ENCODE data around the gene PRRC2A.

Gene PRRC2A

DNA sequence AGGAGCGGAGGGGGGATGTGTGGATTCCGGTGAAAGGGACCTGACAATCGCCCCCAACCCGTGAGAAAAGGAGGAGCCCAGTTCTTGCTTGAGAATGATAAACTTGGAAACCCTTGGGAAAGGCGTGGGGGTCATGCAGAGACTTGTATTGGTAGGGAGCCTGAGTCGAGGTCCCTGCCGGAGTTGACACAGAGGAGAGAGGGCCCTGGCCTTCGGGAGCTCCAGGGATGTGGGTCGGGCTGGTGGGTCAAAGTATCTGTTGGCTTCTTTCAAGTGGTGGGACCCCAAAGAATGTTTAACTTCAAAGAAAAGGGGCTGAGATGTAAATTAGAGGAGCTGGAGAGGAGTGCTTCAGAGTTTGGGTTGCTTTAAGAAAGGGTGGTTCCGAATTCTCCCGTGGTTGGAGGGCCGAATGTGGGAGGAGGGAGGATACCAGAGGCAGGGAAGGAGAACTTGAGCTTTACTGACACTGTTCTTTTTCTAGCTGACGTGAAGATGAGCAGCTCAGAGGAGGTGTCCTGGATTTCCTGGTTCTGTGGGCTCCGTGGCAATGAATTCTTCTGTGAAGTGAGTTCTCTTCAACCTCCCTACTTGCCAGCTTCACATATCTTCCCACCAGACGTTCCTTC lies 45.9 kb downstream of the PRRC2A start:
- no peak for DNase-seq (ENCODE audit: low spot score)

DNA sequence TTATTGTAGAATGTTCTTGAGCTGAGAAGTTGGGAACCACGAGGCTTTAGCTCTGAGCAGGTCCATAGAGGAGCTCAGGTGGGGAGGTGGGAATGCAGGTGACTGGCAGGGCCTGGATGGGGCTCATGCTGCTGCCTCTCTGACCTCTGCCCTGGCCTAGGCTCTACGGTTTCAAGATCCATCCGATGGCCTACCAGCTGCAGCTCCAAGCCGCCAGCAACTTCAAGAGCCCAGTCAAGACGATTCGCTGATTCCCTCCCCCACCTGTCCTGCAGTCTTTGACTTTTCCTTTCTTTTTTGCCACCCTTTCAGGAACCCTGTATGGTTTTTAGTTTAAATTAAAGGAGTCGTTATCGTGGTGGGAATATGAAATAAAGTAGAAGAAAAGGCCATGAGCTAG lies 49.2 kb downstream of the PRRC2A start, which contains the start of gene LY6G5B:
Gene LY6G5B (plus strand): TSS at position 301 of the 400 bp plus-strand sequence. CDS start 975 bp downstream, outside the sequence.
- no peak for DNase-seq (ENCODE audit: low spot score)

DNA sequence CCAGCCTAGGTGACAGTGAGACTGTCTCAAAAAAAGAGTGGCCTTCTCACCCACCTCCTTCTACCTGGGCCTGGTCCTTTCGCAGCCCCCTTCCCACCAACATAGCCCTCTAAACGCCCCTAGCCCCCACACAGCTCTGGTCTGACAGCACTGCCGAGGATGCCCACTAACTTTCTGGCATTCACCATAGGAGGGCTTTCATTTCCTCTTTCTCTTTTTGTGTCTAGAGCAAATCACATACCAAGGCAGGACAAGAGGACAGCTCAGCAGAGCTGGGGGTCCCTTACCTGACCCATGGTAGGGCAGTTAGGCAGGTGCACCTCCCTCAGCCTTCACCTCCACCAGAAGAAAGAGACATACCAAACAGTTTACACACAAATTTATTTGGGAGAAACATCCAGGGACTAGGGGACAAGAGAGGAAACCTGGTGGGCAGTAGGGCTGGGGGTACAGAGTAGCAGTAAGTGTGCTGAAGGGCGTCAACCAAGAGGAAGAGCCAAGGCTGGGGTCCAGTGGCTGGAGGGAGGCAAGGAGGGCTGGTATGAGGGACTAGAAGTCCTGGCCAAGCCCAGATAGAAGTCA lies 55.9 kb downstream of the PRRC2A start:
- no peak for DNase-seq (ENCODE audit: low spot score)

DNA sequence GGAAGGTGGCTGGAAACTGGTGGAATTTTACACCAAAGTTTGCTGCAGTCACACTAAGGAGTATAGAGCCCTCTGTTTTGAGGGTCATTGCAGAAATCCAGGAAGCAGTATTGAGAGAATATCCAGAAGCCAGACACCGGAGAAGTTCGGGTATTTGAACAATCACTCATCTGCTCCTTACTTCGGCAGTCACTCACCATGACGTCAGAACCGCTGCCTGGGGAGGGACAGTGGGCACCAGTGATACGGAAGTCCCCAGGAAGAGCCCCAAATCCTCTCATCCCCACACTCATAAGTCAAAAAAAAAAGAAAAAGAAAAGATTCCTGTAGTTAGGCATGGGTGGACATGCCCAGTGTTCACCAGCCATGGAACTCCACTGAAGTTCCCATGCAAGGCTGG lies 56.4 kb downstream of the PRRC2A start:
- no peak for DNase-seq (ENCODE audit: low spot score)

DNA sequence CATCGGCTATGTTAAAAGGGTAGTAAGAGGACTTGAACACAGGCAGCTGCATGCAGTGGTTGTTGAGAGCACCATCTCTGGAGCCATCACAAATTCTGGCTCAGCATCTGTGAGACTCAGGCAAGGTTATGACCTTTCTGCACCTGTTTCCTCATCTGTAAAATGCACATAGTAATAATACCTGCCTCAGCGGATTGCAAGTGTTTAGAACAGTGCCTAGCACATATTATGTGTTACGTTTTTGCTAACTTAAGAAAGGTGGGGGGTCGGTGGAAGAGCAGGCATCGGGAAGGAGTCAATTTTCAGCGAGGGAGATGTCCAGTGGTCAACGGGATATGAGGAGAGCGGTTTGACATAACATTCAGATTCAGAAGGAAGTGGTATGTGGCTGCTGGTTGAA lies 57.4 kb downstream of the PRRC2A start:
- DNase-seq (ENCODE audit: low spot score) = no peak

DNA sequence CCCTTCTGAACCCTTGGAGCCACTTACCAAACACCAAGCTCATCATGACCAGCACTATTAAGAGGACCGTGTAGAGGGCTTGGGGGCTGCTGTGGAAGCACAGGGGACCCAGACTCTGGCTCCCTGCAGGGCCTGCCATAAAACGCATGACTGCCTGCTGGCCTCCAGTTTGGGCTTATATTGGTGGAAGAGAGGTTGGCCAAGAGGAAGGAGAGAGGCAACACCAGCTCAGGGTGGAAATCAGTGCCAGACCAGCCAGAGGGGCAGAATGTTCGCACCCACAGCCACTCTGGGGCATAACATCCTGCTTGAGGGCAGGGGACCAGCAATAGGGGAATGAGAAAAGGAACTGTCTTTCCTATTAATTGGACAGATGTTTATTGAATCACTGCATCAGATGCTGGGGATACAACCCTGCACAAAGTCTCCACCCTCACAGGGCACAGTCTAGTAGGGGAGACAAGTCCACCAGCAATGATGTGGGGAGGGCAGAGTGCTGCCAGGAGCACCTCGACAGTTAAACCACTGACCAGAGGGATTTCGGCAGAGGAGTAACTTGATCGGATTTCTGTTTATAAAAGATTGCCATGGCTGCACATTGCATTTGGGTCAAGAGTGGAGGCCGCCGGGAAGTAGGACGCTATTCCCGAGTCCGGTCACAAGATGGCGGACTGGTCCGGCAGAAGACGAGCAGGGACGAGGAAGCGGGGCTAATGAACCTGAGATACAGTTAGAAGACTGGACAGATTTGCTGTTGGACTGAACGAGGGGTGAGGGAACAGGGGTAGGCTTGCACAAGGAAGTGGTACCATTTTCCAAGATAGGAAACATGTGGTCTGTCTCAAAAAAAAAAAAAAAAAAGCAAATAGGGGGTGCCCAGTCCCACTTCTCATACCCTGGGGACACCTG lies 60.0 kb downstream of the PRRC2A start, which contains the start of gene LY6G5C:
Gene LY6G5C (minus strand): TSS at position 842 of the 909 bp plus-strand sequence. CDS start 694 bp downstream, at position 148.
- peak; percentile 63 for DNase-seq (ENCODE audit: low spot score)

DNA sequence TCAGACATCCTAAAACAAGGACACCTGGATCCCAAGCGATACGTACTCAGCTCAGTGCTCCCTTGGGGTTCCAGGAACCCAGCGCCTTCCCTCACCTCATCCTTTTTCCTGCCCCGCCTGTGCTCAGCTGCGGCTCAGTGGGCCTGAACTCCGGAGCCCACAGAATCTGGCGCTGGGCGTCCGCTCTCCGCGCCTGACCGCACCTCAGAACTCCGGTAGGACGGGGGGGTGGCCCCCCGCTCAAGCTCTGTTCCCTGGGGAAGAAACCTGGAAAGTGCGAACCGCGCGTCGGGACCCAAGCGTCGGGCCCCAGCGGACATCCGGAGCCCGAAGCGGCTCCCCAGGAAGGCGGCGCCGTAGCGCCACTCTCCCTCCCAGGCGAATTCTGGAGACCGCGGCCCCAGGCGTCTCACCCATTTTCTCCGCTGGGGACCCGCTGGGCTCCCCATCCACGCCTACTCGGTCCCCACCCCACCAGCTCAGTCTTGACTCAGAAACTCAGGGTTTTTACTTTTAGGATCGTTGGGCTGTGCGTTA lies 60.7 kb downstream of the PRRC2A start:
- DNase-seq (ENCODE audit: low spot score) = peak; percentile 39

DNA sequence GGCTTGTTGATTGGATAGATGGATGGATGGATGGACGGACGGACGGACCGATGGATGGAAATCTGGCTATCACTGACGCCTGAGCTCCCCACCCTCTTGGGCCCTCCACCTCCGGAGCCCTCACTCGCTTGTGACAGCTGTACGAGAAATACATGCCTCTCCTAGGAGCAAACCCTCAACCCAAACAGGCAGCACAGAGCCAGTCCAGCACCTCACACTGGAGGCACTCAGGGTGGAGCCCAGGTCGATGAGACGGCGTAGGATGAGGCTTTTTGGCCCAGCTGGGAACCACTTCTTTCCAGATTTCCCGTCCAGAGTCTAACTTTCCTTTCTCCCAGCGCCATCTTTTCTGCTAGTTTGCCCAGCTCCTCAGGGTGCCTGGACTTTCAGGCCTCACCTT lies 63.1 kb downstream of the PRRC2A start:
- no peak for DNase-seq (ENCODE audit: low spot score)

DNA sequence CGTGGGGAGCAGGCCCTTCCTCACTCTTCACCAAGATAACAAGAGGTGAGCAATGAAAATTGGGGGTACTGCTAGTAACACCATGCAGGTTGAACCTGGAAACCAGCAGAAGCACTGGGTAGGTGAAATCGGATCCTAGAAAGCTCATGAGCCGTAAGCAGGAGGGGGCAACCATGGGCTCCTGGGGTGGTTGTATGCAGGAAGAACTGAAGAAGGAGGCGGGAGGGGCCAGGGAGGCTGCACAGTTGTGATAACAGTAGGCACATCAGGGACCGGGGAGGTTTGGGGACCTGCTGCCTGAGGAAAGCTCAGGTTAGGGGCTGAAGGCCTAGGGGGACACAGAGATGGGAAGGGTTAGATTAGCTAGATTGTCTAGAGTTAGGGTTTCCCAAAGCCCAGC lies 66.0 kb downstream of the PRRC2A start:
- DNase-seq (ENCODE audit: low spot score) = no peak

DNA sequence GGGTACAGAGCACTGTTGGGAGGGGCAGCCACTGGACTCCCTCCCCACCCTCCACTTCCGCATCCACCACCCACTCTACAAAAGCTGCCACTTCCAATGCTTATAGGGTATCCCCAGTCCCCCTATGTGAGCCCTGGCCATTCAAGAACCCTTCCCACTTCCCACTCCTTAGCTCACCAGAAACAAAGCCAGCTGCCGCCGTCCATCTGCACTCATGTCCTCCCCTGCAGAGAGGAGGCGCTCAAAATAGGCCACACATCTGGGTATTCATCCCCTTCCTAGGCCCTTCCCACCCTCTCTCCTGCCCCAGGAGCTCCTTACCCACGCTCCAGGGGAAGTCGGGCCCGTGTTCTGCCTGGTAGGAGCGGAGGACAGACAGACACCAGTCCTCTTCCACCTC lies 66.8 kb downstream of the PRRC2A start:
- DNase-seq (ENCODE audit: low spot score) = no peak
